B cell (primary cell): ENCODE measurements around the gene CENPO. TPM values are rescaled to one million over a fixed set of nuclear protein-coding genes. Genes with fewer than 3 reads are reported as not detected.

Experiments
- ATAC-seq: fragments of 200-7000 bp; cut with Tn5 transposase; one replicate; pipeline ENCODE4 v1.10.0; 2021; ENCODE audit warnings: low read depth, mild to moderate bottlenecking, moderate number of reproducible peaks, moderate library complexity
- CTCF ChIA-PET: fragments of 350-600 bp; sonication (Branson Sonifier 250); formaldehyde crosslinking; loops from one replicate; lab custom pipeline; 2021; ENCODE audit warnings: antibody characterized with exemption, inconsistent platforms; lab: Charles Lee
- POLR2A ChIA-PET: fragments of 350-600 bp; sonication (Branson Sonifier 250); formaldehyde crosslinking; loops from one replicate; lab custom pipeline; 2021; ENCODE audit warnings: antibody characterized with exemption; lab: Charles Lee
- DNase-seq: peaks from one replicate; pipeline ENCODE4 v3.0.0; 2013
- H2AFZ ChIP-seq: 2 replicates; pipeline ENCODE4 v1.6.1; 2012; ENCODE audit warnings: mild to moderate bottlenecking, low read depth, low read length; ENCODE audit not compliant: insufficient read depth, poor library complexity, severe bottlenecking
- H3K27ac ChIP-seq, 2 donors: 1 replicate in 1 of 2; 2 replicates in 1 of 2; pipeline ENCODE4 v1.5.1; 2012 to 2013; ENCODE audit warnings: low read length in 2 of 2, mild to moderate bottlenecking in 2 of 2, moderate library complexity in 1 of 2
- H3K27me3 ChIP-seq, 4 experiments: fragments of 200-600 bp in 1 of 4; sonication (generic) in 1 of 4; replicated peaks in 1 of 4; 1 replicate in 2 of 4; 2 replicates in 2 of 4; pipeline versions ENCODE4 v1.6.1 to v1.7.0; 2013 to 2016; ENCODE audit warnings: low read length in 3 of 4, mild to moderate bottlenecking in 2 of 4, mixed read lengths in 1 of 4, moderate library complexity in 1 of 4; ENCODE audit not compliant: insufficient read depth in 4 of 4, control insufficient read depth in 3 of 4; ENCODE audit errors: control extremely low read depth in 1 of 4
- H3K36me3 ChIP-seq, 2 experiments: replicated peaks in 1 of 2; 1 replicate in 1 of 2; 2 replicates in 1 of 2; pipeline versions ENCODE4 v1.6.1 to v1.7.1; 2013; ENCODE audit warnings: low read length in 1 of 2; ENCODE audit not compliant: insufficient read depth in 2 of 2, control insufficient read depth in 1 of 2; ENCODE audit errors: control extremely low read depth in 1 of 2, extremely low read depth in 1 of 2
- H3K4me1 ChIP-seq, 2 donors: fragments of 200-600 bp in 1 of 2; sonication (generic) in 1 of 2; 1 replicate in 1 of 2; 2 replicates in 1 of 2; pipeline versions ENCODE4 v1.5.1 to v1.6.1; 2013 to 2017; ENCODE audit warnings: low read length in 2 of 2; ENCODE audit not compliant: control insufficient read depth in 2 of 2, insufficient read depth in 2 of 2
- H3K4me2 ChIP-seq: replicated peaks from 2 replicates; pipeline ENCODE3; 2012; ENCODE audit warnings: mild to moderate bottlenecking, low read depth, low read length; ENCODE audit not compliant: poor library complexity, severe bottlenecking
- H3K4me3 ChIP-seq, 5 experiments: fragments of 200-600 bp in 1 of 5; sonication (generic) in 1 of 5; 1 replicate in 3 of 5; 2 replicates in 2 of 5; pipeline versions ENCODE4 v1.5.1 to v1.7.0; 2011 to 2016; ENCODE audit warnings: low read length in 4 of 5, mild to moderate bottlenecking in 4 of 5, low read depth in 2 of 5, control low read depth in 1 of 5, moderate library complexity in 1 of 5; ENCODE audit not compliant: insufficient read depth in 1 of 5; ENCODE audit errors: control extremely low read depth in 1 of 5, extremely low read depth in 1 of 5
- H3K79me2 ChIP-seq: fragments of 200-600 bp; sonication (generic); one replicate; pipeline ENCODE4 v1.6.0; 2016; ENCODE audit warnings: low read length; ENCODE audit not compliant: control insufficient read depth, insufficient read depth
- H3K9ac ChIP-seq: fragments of 200-600 bp; sonication (generic); 2 replicates; pipeline ENCODE4 v1.6.1; 2017; ENCODE audit warnings: mild to moderate bottlenecking, low read length, moderate library complexity
- H3K9me3 ChIP-seq, 3 donors: one replicate each; pipeline versions ENCODE4 v1.6.1 to v1.7.1; 2013; ENCODE audit warnings: low read length in 2 of 3; ENCODE audit not compliant: control insufficient read depth in 2 of 3, insufficient read depth in 1 of 3; ENCODE audit errors: control extremely low read depth in 1 of 3
- H4K20me1 ChIP-seq: 2 replicates; pipeline ENCODE4 v1.6.0; 2012; ENCODE audit warnings: mild to moderate bottlenecking, low read length; ENCODE audit not compliant: insufficient read depth, control insufficient read depth, poor library complexity, severe bottlenecking
- H3K27ac Mint-ChIP-seq: one replicate; pipeline ENCODE4 v1.8.0; 2021; ENCODE audit warnings: mixed read lengths
- H3K27me3 Mint-ChIP-seq: one replicate; pipeline ENCODE4 v1.8.0; 2021; ENCODE audit warnings: mixed read lengths
- H3K4me1 Mint-ChIP-seq: one replicate; pipeline ENCODE4 v1.8.0; 2021; ENCODE audit warnings: mixed read lengths
- H3K4me3 Mint-ChIP-seq: one replicate; pipeline ENCODE4 v1.8.0; 2021; ENCODE audit warnings: mixed read lengths
- H3K9me3 Mint-ChIP-seq: one replicate; pipeline ENCODE4 v1.8.0; 2022; ENCODE audit warnings: mixed read lengths; ENCODE audit not compliant: insufficient read depth
- EZH2 ChIP-seq: IDR thresholded peaks from 2 replicates; pipeline ENCODE4 v1.6.1; 2012; ENCODE audit warnings: borderline replicate concordance, low read depth, mild to moderate bottlenecking, moderate library complexity, low read length; ENCODE audit not compliant: insufficient read depth, poor library complexity, severe bottlenecking
- WGBS: methylation state at CpG from one replicate; pipeline ENCODE4 v1.1.5; 2013; ENCODE audit warnings: missing lambda C conversion rate; ENCODE audit not compliant: insufficient coverage; 5-methylcytosine and 5-hydroxymethylcytosine counted together
- intact Hi-C: fragments of 100-400 bp; cut with micrococcal nuclease; formaldehyde crosslinking; loops from one replicate; pipeline ENCODE4 v1.10.0; 2022
- polyA plus RNA-seq: library from polyadenylated mRNA; depleted of rRNA; stranded (reverse); fragments of >200 nt; gene quantifications from 2 replicates; pipeline ENCODE4 v1.2.3, GENCODE V29; 2012
- total RNA-seq, 2 donors: library from RNA; stranded (reverse); fragments of 120-200 nt in 1 of 2; gene quantifications; 1 replicate in 1 of 2; 2 replicates in 1 of 2; pipeline versions ENCODE4 v1.2.3 to v1.2.4, GENCODE V29; 2013 to 2022
- TF ChIP-seq, protein P1 (sequence below): fragments of 200-600 bp; IDR thresholded peaks from one replicate; pipeline ENCODE4 v1.8.0; 2022; ENCODE audit warnings: antibody characterized with exemption, mild to moderate bottlenecking

The CENPO gene
- total and polyA plus RNA-seq, 2 donors (not counting 1 experiment from before 2014, with no cell fraction given) = 4.5 to 10.4 TPM

DNA sequence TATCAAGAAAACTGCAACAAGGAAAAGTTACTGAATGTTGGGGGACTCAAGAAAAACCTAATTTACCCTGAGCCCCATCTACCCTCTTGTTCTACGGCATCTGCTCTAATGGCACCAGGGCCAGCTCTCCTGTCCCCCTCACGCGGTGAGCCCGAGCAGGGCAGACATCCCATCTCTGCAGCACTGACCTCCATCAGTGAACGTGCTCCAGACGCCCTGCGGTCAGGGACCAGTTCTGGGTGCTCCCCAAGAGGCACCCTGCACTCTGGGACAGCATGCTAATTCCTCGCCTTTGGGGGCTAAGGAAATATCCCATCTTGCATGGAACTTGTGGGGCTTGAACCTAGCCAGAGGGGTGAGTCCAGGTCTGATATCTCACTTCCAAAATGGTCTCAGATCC lies 43.0 kb downstream of the CENPO start:
- Mint-ChIP-seq H3K4me1 (no peaks in the 10 kb centered on the region), H3K27ac (no peak overlapping the region), H3K27me3 (no peaks in the 10 kb centered on the region), H3K4me3 (no peak overlapping the region), H3K9me3 (no peaks in the 10 kb centered on the region)
- no peak for TF ChIP-seq EZH2
- TF ChIP-seq, protein P1, sequence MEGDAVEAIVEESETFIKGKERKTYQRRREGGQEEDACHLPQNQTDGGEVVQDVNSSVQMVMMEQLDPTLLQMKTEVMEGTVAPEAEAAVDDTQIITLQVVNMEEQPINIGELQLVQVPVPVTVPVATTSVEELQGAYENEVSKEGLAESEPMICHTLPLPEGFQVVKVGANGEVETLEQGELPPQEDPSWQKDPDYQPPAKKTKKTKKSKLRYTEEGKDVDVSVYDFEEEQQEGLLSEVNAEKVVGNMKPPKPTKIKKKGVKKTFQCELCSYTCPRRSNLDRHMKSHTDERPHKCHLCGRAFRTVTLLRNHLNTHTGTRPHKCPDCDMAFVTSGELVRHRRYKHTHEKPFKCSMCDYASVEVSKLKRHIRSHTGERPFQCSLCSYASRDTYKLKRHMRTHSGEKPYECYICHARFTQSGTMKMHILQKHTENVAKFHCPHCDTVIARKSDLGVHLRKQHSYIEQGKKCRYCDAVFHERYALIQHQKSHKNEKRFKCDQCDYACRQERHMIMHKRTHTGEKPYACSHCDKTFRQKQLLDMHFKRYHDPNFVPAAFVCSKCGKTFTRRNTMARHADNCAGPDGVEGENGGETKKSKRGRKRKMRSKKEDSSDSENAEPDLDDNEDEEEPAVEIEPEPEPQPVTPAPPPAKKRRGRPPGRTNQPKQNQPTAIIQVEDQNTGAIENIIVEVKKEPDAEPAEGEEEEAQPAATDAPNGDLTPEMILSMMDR = no peak
- no peak overlapping the region for H3K4me2 ChIP-seq
- ChIA-PET CTCF (interaction anchor here (1.6 kb wide), 1 partner anchor 427 kb away, joined by 3 read pairs; no protein-coding TSS in a partner anchor), POLR2A (no interaction called here)
- no peak for ATAC-seq
- H3K36me3 ChIP-seq = peaks cover 0 to 34% of the 10 kb centered on the region in 2 experiments
- H3K4me1 ChIP-seq = no peaks in the 10 kb centered on the region
- WGBS = 98% methylated on average over 8 of the region's 8 CpGs
- H2AFZ ChIP-seq = no peak overlapping the region
- no peak overlapping the region for H3K9ac ChIP-seq
- no peaks in the 10 kb centered on the region for H3K27me3 ChIP-seq
- H3K4me3 ChIP-seq = no peak overlapping the region
- DNase-seq = no peak
- no peaks in the 10 kb centered on the region for H4K20me1 ChIP-seq
- no peaks in the 10 kb centered on the region for H3K79me2 ChIP-seq
- no peak overlapping the region for H3K27ac ChIP-seq
- H3K9me3 ChIP-seq = no peaks in the 10 kb centered on the region
- intact Hi-C loops = no loop called here

DNA sequence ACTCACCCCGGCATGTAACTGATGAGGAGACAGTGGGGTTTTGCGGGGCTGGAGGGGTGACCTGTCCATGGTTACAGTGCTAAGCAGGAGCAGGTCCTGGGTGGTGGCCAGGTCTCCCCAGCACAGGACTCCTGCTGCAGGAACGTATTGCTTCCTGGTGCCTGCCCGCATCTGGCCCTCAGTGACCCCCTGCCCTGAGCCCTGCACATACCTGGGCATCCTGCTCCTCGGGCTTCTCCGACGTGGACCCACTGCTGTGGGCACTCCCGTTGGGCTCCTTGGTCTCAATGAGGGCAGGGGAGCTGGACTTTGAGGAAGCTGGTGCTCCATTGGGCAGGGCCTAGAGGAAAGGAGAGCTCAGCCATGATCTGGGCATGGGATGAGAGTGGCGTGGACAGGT lies 43.5 kb downstream of the CENPO start:
- Mint-ChIP-seq H3K4me1 (no peaks in the 10 kb centered on the region), H3K27ac (no peak overlapping the region), H3K9me3 (no peaks in the 10 kb centered on the region), H3K4me3 (no peak overlapping the region), H3K27me3 (no peaks in the 10 kb centered on the region)
- DNase-seq (no peak), ATAC-seq (no peak)
- Histone ChIP-seq H3K9me3 (no peaks in the 10 kb centered on the region), H4K20me1 (no peaks in the 10 kb centered on the region), H3K4me3 (no peak overlapping the region), H3K4me1 (no peaks in the 10 kb centered on the region), H3K27ac (no peak overlapping the region), H3K36me3 (peaks cover 0 to 35% of the 10 kb centered on the region in 2 experiments), H3K79me2 (no peaks in the 10 kb centered on the region), H2AFZ (no peak overlapping the region), H3K9ac (no peak overlapping the region), H3K4me2 (no peak overlapping the region), H3K27me3 (no peaks in the 10 kb centered on the region)
- TF ChIP-seq, protein P1 = no peak
- ChIA-PET CTCF (interaction anchor here (1.6 kb wide), 1 partner anchor 427 kb away, joined by 3 read pairs; no protein-coding TSS in a partner anchor), POLR2A (no interaction called here)
- intact Hi-C loops = no loop called here
- WGBS = 98% methylated on average over 9 of the region's 9 CpGs
